ENCODE measurements around the gene CLDN9. TPM values are rescaled to one million over a fixed set of nuclear protein-coding genes. Genes with fewer than 3 reads are reported as not detected.

The CLDN9 gene
- total and polyA plus RNA-seq, 12 donors, result 0.19 to 3.2 (median 0.90) TPM

DNA sequence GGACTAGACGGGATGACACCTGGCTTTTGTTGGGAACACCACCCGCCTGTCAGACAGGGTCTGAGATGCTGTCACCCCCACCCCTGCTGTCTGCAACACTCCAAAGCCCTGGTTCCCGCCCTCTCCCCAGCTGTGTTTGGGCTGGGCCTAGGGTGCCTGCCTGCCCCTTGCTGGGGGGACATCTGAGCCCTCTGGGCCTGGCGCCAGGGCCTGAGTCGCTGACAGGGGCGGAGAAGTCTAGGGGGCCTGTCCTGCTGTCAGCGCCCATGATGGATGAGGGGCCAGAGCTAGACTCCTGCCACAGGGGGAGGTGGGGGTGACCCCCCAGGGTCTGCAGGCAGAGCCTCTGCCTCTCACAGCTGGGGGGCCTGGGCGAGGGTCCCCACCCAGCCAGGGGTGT, 24.9 kb upstream of the CLDN9 start:
- peaks cover 3 to 32% (median 12%) of the 10 kb centered on the region in 9 donors for H3K4me1 ChIP-seq
- peaks cover 0 to 32% (median 11%) of the 10 kb centered on the region in 7 donors for H3K27me3 ChIP-seq
- intact Hi-C loops (cut with DNase I), result no loop called here
- TF ChIP-seq, protein P1, sequence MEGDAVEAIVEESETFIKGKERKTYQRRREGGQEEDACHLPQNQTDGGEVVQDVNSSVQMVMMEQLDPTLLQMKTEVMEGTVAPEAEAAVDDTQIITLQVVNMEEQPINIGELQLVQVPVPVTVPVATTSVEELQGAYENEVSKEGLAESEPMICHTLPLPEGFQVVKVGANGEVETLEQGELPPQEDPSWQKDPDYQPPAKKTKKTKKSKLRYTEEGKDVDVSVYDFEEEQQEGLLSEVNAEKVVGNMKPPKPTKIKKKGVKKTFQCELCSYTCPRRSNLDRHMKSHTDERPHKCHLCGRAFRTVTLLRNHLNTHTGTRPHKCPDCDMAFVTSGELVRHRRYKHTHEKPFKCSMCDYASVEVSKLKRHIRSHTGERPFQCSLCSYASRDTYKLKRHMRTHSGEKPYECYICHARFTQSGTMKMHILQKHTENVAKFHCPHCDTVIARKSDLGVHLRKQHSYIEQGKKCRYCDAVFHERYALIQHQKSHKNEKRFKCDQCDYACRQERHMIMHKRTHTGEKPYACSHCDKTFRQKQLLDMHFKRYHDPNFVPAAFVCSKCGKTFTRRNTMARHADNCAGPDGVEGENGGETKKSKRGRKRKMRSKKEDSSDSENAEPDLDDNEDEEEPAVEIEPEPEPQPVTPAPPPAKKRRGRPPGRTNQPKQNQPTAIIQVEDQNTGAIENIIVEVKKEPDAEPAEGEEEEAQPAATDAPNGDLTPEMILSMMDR (IDR thresholded peaks at IDR 0.05), result no peak
- ATAC-seq, result peak in 1 of 8 donors; percentile 1
- H3K9me3 ChIP-seq, result no peaks in the 10 kb centered on the region
- WGBS, 2 donors, result 52 to 59% methylated on average over 8 of the region's 8 CpGs
- H3K36me3 ChIP-seq, result no peaks in the 10 kb centered on the region
- no peak for DNase-seq
- H3K4me3 ChIP-seq, result no peak overlapping the region
- no peak overlapping the region for H3K27ac ChIP-seq

DNA sequence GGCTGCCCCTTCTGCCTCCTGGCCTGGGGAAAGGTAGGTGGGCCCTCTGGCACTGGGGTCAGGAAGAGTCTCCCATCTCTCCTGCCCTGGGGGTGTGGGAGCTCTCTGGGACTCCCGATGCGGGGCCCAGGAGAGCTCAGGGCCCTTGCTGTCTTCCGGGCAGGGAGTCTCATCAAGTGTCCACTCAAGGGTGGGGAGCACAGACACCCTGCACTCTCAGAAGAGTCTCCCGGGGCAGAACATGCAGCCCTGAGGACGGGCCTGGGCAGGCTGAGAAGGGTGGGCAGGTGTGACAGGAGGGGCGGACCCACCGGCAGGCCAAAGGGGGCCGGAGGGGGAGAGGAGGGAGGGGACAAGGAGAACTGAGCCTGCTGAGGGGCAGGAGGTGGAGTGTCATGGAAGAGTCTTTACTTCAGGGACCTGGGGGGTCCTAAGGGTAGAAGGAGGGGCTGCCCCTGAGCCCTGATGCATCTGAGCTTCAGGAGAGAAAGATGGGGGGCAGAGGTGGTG, 24.1 kb upstream of the CLDN9 start:
- H3K36me3 ChIP-seq, result no peaks in the 10 kb centered on the region
- intact Hi-C loops (cut with DNase I), result no loop called here
- H3K27me3 ChIP-seq, result peaks cover 0 to 32% (median 11%) of the 10 kb centered on the region in 7 donors
- DNase-seq (no peak), ATAC-seq (no peak)
- TF ChIP-seq, protein P1 (IDR thresholded peaks at IDR 0.05), result no peak
- H3K9me3 ChIP-seq, result no peaks in the 10 kb centered on the region
- H3K4me1 ChIP-seq, result peaks cover 3 to 26% (median 10%) of the 10 kb centered on the region in 9 donors
- H3K4me3 ChIP-seq, result no peak overlapping the region
- WGBS, 2 donors, result 68 to 69% methylated on average over 8 of the region's 8 CpGs
- no peak overlapping the region for H3K27ac ChIP-seq

DNA sequence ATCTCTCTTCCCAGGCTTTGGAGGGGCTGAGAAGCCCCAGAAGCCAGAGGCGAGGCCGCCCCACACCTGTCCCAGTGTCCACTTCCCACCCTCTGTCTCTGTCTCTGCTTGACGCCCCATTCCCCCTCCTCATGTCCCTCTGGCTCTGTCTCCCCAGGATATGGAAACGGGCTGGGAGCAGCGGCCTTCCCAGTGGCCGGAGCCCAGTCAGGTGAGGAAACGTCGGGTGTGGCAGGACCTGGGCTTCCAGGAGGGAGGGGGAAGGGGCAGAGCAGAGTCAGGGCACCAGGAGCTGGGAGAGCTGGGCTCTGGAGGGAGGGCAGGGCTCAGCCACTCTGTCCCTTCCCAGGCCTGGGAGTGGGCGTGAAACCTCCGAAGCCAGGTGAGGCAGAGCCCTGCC, 21.8 kb upstream of the CLDN9 start:
- intact Hi-C loops (cut with DNase I), result no loop called here
- Histone ChIP-seq H3K4me1 (peaks cover 0 to 6% (median 0%) of the 10 kb centered on the region in 9 donors), H3K27ac (no peak overlapping the region), H3K27me3 (peaks cover 0 to 32% (median 11%) of the 10 kb centered on the region in 7 donors), H3K36me3 (no peaks in the 10 kb centered on the region), H3K9me3 (no peaks in the 10 kb centered on the region), H3K4me3 (no peak overlapping the region)
- TF ChIP-seq, protein P1 (IDR thresholded peaks at IDR 0.05), result no peak
- ATAC-seq (no peak), DNase-seq (no peak)
- WGBS, 2 donors, result 75% methylated on average over 10 of the region's 10 CpGs

DNA sequence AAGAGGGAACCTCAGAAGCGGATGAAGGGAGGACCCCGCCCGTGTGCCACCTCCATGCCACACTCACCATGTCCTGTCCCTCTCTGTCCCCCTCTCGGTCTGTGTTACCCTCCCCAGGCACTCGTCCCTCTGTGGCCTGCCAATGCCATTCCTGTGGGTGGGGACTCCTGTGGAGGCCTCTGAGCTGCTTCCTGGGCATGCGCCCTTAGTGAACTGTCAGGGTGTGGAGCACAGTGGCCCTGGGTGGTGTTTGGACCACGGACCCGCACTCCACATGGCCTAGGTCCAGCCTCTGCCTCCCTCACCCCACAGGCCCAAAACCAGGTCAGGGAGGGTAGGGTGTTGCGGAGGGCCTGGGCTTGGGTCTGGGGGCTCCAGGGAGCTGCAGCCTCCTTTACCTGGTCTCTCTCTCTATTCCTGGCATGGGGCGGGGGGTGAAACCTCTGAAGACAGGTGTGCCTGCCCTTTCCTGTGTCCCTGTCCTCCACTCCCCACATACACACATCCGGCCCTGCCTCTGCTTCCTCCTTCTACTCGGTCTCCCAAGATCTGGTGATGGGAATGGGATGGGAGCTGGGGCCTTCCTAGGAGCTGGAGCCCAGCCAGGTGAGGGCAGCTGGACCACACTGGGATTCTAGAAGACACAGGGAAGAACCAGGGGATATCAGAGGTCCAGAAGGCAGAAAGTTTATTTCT, 21.0 kb upstream of the CLDN9 start:
- intact Hi-C loops (cut with DNase I), result no loop called here
- Histone ChIP-seq H3K9me3 (no peaks in the 10 kb centered on the region), H3K4me3 (no peak overlapping the region), H3K27ac (no peak overlapping the region), H3K4me1 (no peaks in the 10 kb centered on the region), H3K36me3 (no peaks in the 10 kb centered on the region), H3K27me3 (peaks cover 0 to 32% (median 11%) of the 10 kb centered on the region in 7 donors)
- 85 to 88% methylated on average over 12 of the region's 12 CpGs for WGBS, 2 donors
- no peak for ATAC-seq
- TF ChIP-seq, protein P1 (IDR thresholded peaks at IDR 0.05), result no peak
- DNase-seq, result no peak
